Measurements from ENCODE around the gene LCE1E. TPM values are rescaled to one million over a fixed set of nuclear protein-coding genes. Genes with fewer than 3 reads are reported as not detected.

The LCE1E gene
- total RNA-seq, 2 donors from 2014 or later: not detected

DNA sequence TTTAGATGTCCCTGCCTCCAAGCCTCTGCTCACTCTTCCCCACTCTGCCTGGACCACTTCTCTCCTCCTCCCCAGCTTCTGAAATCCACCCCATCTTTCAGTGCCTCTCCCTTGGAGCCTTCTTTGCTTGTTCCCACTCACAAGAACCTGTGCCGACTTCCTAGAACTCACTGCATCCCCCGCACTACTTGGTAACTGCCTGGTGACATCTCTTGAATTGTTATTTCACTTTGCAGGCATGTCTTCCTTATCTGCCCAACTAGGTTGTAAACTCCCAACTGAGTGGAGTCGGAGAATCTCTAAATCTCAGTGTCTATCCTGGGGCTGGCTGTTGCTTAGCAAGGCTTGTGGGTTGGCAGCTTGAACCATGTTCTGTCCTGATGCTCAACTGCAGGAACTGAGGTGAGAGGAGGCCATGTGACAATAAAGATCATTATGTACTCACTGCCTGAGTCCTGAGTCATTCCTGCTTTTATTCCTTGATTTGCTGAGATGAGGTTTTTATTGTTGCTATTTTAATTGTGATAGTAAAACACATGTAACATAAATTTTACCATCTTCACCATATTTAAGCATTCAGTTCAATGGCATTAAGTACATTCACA, 24.3 kb upstream of the LCE1E start:
- Histone ChIP-seq H3K27ac (ENCODE audit: low read depth, low read length) (no peak overlapping the region), H3K9me3 (ENCODE audit: control insufficient read depth, low read length) (peaks cover 55% of the 10 kb centered on the region), H3K36me3 (ENCODE audit: control insufficient read depth, insufficient read depth, low read length) (no peaks in the 10 kb centered on the region), H3K9ac (ENCODE audit: extremely low read depth, low read length, poor library complexity, severe bottlenecking) (no peak overlapping the region), H3K27me3 (ENCODE audit: control insufficient read depth, insufficient read depth, low read length, poor library complexity, severe bottlenecking) (no peaks in the 10 kb centered on the region), H3K4me1 (ENCODE audit: control insufficient read depth, insufficient read depth, low read length) (no peaks in the 10 kb centered on the region), H3K4me3 (ENCODE audit: low read length) (no peak overlapping the region)
- TF ChIP-seq, protein P1, sequence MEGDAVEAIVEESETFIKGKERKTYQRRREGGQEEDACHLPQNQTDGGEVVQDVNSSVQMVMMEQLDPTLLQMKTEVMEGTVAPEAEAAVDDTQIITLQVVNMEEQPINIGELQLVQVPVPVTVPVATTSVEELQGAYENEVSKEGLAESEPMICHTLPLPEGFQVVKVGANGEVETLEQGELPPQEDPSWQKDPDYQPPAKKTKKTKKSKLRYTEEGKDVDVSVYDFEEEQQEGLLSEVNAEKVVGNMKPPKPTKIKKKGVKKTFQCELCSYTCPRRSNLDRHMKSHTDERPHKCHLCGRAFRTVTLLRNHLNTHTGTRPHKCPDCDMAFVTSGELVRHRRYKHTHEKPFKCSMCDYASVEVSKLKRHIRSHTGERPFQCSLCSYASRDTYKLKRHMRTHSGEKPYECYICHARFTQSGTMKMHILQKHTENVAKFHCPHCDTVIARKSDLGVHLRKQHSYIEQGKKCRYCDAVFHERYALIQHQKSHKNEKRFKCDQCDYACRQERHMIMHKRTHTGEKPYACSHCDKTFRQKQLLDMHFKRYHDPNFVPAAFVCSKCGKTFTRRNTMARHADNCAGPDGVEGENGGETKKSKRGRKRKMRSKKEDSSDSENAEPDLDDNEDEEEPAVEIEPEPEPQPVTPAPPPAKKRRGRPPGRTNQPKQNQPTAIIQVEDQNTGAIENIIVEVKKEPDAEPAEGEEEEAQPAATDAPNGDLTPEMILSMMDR (conservative IDR thresholded peaks at IDR 0.05): no peak
- Mint-ChIP-seq H3K9me3 (peaks cover 91% of the 10 kb centered on the region), H3K4me3 (no peak overlapping the region), H3K27me3 (ENCODE audit: insufficient read depth) (no peaks in the 10 kb centered on the region), H3K4me1 (no peaks in the 10 kb centered on the region), H3K36me3 (ENCODE audit: low read depth) (peaks cover 3% of the 10 kb centered on the region), H3K27ac (no peak overlapping the region)
- WGBS, 2 experiments (ENCODE audit: insufficient coverage in 1 of 2, insufficient read length in 1 of 2): 83 to 86% methylated on average over 2 to 3 of the region's 3 CpGs
- no peak for DNase-seq

DNA sequence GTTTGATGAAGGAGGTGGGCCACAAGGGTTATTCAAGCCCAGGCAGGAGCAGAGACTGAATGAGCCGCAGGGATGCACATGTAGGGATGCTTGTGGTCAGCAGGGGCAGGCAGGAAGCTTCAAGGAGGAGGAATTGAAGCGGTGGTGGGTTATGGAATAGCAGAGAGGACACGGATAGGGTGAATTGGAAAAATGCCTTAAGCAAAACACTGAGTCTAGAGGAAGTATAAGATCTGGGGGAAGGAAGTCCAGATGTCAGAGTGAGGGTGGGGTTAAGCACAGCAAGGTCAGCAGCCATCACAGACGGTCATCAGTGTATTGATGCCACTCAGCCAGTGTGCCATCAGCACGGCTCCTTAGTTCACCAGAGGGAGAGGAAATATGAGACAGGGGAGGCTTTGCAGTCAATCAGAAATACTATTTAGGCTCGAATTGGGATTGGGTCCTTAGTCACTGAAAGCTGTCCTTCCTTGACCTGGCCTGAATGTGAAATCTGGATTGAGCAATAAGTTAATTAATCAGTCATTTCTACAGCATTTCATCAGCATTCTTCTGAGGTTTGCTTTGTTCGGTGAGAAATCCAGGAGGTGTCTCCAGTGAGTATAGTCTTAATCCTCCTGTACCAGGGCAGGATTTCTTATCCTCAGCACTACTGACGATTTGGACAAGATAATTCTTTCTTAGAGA, 17.1 kb upstream of the LCE1E start:
- H3K9me3 Mint-ChIP-seq: peaks cover 88% of the 10 kb centered on the region
- H3K4me3 Mint-ChIP-seq: no peak overlapping the region
- no peak overlapping the region for H3K27ac ChIP-seq (ENCODE audit: low read depth, low read length)
- H3K27me3 Mint-ChIP-seq (ENCODE audit: insufficient read depth): no peaks in the 10 kb centered on the region
- no peaks in the 10 kb centered on the region for H3K36me3 ChIP-seq (ENCODE audit: control insufficient read depth, insufficient read depth, low read length)
- no peak for DNase-seq
- no peaks in the 10 kb centered on the region for H3K36me3 Mint-ChIP-seq (ENCODE audit: low read depth)
- TF ChIP-seq, protein P1 (conservative IDR thresholded peaks at IDR 0.05): no peak
- H3K4me1 ChIP-seq (ENCODE audit: control insufficient read depth, insufficient read depth, low read length): no peaks in the 10 kb centered on the region
- no peak overlapping the region for H3K27ac Mint-ChIP-seq
- 52 to 66% methylated on average over 4 to 8 of the region's 8 CpGs for WGBS, 2 experiments (ENCODE audit: insufficient coverage in 1 of 2, insufficient read length in 1 of 2)
- peaks cover 59% of the 10 kb centered on the region for H3K9me3 ChIP-seq (ENCODE audit: control insufficient read depth, low read length)
- no peaks in the 10 kb centered on the region for H3K4me1 Mint-ChIP-seq
- no peak overlapping the region for H3K4me3 ChIP-seq (ENCODE audit: low read length)
- no peaks in the 10 kb centered on the region for H3K27me3 ChIP-seq (ENCODE audit: control insufficient read depth, insufficient read depth, low read length, poor library complexity, severe bottlenecking)
- H3K9ac ChIP-seq (ENCODE audit: extremely low read depth, low read length, poor library complexity, severe bottlenecking): no peak overlapping the region

DNA sequence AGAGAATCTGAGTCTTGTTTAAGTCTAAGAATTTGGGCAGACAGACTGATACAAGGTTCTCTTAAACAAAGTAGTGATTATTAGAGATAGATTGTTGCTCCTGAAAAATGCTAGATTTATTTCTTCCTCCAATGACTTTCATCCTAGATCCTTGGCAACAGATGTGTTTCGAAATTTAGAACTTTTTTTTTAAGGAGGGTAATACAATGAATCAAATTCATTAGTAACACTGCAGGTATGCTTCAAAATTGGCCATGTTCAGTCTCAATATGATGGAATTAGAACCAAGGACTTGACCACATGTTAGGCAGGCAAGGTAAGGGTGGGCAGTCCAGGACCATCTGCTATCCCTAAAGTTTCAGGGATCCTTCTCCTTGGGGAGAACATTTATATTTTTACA, 15.6 kb upstream of the LCE1E start:
- Mint-ChIP-seq H3K4me3 (no peak overlapping the region), H3K36me3 (ENCODE audit: low read depth) (no peaks in the 10 kb centered on the region), H3K27ac (no peak overlapping the region), H3K9me3 (peaks cover 90% of the 10 kb centered on the region), H3K27me3 (ENCODE audit: insufficient read depth) (no peaks in the 10 kb centered on the region), H3K4me1 (no peaks in the 10 kb centered on the region)
- Histone ChIP-seq H3K4me1 (ENCODE audit: control insufficient read depth, insufficient read depth, low read length) (no peaks in the 10 kb centered on the region), H3K4me3 (ENCODE audit: low read length) (no peak overlapping the region), H3K27ac (ENCODE audit: low read depth, low read length) (no peak overlapping the region), H3K27me3 (ENCODE audit: control insufficient read depth, insufficient read depth, low read length, poor library complexity, severe bottlenecking) (no peaks in the 10 kb centered on the region), H3K36me3 (ENCODE audit: control insufficient read depth, insufficient read depth, low read length) (no peaks in the 10 kb centered on the region), H3K9ac (ENCODE audit: extremely low read depth, low read length, poor library complexity, severe bottlenecking) (no peak overlapping the region), H3K9me3 (ENCODE audit: control insufficient read depth, low read length) (peaks cover 65% of the 10 kb centered on the region)
- DNase-seq: no peak
- TF ChIP-seq, protein P1 (conservative IDR thresholded peaks at IDR 0.05): no peak
- 40 to 65% methylated on average over 1 of the region's 1 CpG for WGBS, 2 experiments (ENCODE audit: insufficient coverage in 1 of 2, insufficient read length in 1 of 2)

Measured in endodermal cell (in vitro differentiated cells).